Measurements from ENCODE around the gene HIVEP2.

DNA sequence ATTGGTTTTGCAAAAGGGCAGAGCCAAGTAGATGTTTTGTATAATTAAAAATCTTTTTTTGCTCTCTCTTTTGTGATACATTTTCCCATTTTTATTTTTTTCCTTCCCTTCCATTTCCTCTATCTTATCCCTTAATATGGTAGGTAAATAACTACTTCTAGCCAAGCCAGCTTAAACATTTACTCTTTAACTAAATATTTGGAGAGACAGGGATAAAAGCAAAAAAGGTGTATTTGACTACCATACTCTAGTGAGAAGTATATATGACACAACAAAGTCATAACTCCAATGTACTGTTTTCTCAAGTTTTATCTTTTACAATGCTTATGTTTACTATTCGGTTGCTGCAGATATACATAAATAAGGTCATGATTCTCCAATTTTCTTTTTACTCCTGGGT is 154.7 kb downstream of the HIVEP2 start:
- TF ChIP-seq, protein P1, sequence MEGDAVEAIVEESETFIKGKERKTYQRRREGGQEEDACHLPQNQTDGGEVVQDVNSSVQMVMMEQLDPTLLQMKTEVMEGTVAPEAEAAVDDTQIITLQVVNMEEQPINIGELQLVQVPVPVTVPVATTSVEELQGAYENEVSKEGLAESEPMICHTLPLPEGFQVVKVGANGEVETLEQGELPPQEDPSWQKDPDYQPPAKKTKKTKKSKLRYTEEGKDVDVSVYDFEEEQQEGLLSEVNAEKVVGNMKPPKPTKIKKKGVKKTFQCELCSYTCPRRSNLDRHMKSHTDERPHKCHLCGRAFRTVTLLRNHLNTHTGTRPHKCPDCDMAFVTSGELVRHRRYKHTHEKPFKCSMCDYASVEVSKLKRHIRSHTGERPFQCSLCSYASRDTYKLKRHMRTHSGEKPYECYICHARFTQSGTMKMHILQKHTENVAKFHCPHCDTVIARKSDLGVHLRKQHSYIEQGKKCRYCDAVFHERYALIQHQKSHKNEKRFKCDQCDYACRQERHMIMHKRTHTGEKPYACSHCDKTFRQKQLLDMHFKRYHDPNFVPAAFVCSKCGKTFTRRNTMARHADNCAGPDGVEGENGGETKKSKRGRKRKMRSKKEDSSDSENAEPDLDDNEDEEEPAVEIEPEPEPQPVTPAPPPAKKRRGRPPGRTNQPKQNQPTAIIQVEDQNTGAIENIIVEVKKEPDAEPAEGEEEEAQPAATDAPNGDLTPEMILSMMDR (IDR thresholded peaks at IDR 0.05), result no peak
- no peak for TF ChIP-seq POLR2A (IDR thresholded peaks at IDR 0.05)

Measured in lower leg skin (tissue), 3 donors.